Large intestine (tissue), 3 donors: ENCODE measurements around the gene ROS1. TPM values are rescaled to one million over a fixed set of nuclear protein-coding genes. Genes with fewer than 3 reads are reported as not detected.
"Not testable (repeated sequence)": the region's sequence is repeated elsewhere in the genome, so short reads cannot be mapped to it uniquely, and the experiment has no call there.

Source experiments
- DNase-seq, 2 donors: peaks; one replicate each; pipeline versions ENCODE4 v3.0.0 to v3.0.0-alpha.2; 2013
- H3K27ac ChIP-seq: one replicate; pipeline ENCODE4 v1.5.1; 2013; ENCODE audit warnings: low read length
- H3K27me3 ChIP-seq: 2 replicates; pipeline ENCODE4 v1.6.1; 2013; ENCODE audit warnings: low read length; ENCODE audit not compliant: control insufficient read depth, insufficient read depth
- H3K36me3 ChIP-seq: 2 replicates; pipeline ENCODE4 v1.6.1; 2013; ENCODE audit warnings: low read length; ENCODE audit not compliant: control insufficient read depth, insufficient read depth
- H3K4me1 ChIP-seq: one replicate; pipeline ENCODE4 v1.6.1; 2013; ENCODE audit warnings: low read length; ENCODE audit not compliant: control insufficient read depth, insufficient read depth
- H3K4me3 ChIP-seq: one replicate; pipeline ENCODE4 v1.5.1; 2013; ENCODE audit warnings: low read length
- H3K9me3 ChIP-seq: one replicate; pipeline ENCODE4 v1.6.1; 2013; ENCODE audit warnings: mild to moderate bottlenecking, low read depth, low read length, moderate library complexity; ENCODE audit not compliant: control insufficient read depth
- WGBS: methylation state at CpG from one replicate; pipeline ENCODE4 v1.1.5; 2013; ENCODE audit warnings: low lambda C conversion rate; ENCODE audit not compliant: insufficient coverage; 5-methylcytosine and 5-hydroxymethylcytosine counted together
- polyA plus RNA-seq: library from polyadenylated mRNA; unstranded; fragments of 120-200 nt; gene quantifications from one replicate; pipeline ENCODE4 v1.2.1, GENCODE V29; 2013

Gene ROS1
- polyA plus RNA-seq, 1 donor, result 1.6 TPM

DNA sequence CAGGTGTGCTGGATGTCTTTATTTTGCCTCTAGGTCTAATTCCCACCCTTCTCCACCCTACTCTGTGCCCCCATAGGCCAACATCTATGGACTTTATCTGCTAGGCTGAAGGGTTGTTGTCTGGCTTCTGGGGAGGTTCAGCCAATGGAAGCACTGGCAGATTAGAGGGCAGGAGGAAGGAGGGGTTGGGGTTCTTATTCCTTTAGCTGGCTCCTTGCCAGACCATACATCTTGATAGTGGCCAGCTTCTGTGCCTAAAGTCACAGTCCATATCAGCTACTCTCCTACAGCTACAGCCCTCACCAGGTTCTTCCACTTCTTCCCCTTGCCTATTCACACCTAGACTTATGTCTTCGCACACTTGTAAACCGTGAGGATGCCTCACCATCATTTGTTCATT is 41.1 kb downstream of the ROS1 start:
- Histone ChIP-seq H3K27ac (no peak overlapping the region), H3K4me1 (peaks cover 15% of the 10 kb centered on the region), H3K27me3 (no peaks in the 10 kb centered on the region), H3K9me3 (no peaks in the 10 kb centered on the region), H3K36me3 (no peaks in the 10 kb centered on the region), H3K4me3 (no peak overlapping the region)
- peak in 1 of 2 donors; percentile 33 for DNase-seq
- no CpG with 5 or more reads among the region's 2 CpGs for WGBS

DNA sequence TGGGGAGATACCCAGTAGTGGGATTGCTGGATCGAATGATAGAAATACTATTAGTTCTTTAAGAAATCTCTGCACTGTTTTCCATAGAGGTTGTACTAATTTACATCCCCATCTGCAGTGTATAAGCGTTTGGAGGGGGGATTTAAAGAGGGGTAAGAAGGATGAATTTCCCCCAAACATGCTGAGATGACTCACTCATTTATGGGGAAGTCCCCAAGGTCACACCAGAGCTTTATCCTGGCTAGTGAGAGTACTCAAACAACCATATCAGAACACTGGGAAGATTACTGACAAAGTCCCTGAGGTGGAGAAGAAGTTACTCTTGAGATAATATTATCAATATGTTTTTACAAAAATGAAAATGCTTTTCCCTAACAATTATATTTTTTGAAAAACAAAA is 44.0 kb downstream of the ROS1 start:
- no CpG with 5 or more reads among the region's 2 CpGs for WGBS
- no peaks in the 10 kb centered on the region for H3K27me3 ChIP-seq
- H3K36me3 ChIP-seq, result no peaks in the 10 kb centered on the region
- H3K27ac ChIP-seq, result no peak overlapping the region
- H3K4me1 ChIP-seq, result no peaks in the 10 kb centered on the region
- DNase-seq, result no peak
- no peak overlapping the region for H3K4me3 ChIP-seq
- no peaks in the 10 kb centered on the region for H3K9me3 ChIP-seq

DNA sequence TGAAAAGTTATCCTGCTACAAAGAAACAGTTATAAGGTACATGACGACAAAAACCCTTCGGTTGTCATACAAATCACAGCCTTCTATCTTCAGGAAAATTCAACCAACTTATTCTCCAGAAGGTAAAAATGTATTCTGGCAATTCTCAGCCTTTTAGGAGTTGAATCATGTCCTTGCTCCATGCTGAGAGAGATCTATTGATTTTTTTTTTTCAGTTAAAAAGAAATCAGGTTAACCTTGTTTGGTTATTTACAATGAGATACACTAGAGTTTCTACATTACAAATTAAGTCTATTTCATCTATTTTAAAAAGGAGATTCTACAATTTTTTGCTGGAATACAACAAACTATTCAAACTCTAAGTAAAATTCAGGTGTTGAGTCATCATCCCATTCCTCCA is 45.4 kb downstream of the ROS1 start:
- Histone ChIP-seq H3K27ac (no peak overlapping the region), H3K4me1 (no peaks in the 10 kb centered on the region), H3K36me3 (no peaks in the 10 kb centered on the region), H3K9me3 (peaks cover 1% of the 10 kb centered on the region), H3K4me3 (no peak overlapping the region), H3K27me3 (no peaks in the 10 kb centered on the region)
- DNase-seq, result no peak
- WGBS, result no CpG with 5 or more reads among the region's 2 CpGs

DNA sequence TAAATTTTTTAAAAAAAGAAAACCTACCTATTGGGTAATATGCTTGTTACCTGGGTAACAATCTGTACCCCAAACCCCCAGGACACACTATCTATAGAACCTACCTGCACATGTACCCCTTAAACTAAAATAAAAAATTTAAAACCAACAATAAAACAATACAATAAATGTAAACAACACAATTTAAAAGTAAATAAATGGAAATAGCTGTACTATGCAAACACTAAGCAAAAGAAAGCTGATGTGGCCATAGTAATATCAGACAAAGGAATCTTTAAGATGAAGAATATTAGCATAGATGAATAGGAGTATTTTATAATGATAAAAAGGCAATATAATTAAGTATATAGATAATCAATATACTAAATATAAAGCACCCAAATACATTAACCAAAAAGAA is 50.3 kb downstream of the ROS1 start:
- H3K27me3 ChIP-seq, result no peaks in the 10 kb centered on the region
- no peak overlapping the region for H3K27ac ChIP-seq
- H3K4me1 ChIP-seq, result no peaks in the 10 kb centered on the region
- no peak for DNase-seq
- peaks cover 10% of the 10 kb centered on the region for H3K9me3 ChIP-seq
- no peaks in the 10 kb centered on the region for H3K36me3 ChIP-seq
- no peak overlapping the region for H3K4me3 ChIP-seq

DNA sequence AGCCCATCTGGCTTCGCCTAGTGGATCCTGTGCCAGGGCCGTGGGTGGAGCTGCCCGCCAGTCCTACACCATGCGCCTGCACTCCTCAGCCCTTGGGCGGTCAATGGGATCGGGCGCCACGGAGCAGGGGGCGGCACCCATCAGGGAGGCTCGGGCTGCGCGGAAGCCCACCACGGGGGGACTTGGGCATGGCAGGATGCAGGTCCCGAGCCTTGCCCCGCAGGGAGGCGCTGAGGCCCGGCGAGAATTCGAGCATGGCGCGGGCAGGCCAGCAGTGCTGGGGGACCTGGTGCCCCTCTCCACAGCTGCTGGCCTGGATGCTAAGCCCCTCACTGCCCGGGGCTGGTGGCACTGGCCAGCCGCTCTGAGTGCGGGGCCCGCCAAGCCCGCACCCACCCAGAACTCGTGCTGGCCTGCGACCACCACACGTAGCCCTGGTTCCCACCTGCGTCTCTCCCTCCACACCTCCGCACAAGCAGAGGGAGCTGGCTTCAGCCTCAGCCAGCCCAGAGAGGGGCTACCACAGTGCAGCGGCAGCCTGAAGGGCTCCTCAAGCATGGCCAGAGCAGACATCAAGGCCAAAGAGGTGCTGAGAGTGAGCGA is 52.4 kb downstream of the ROS1 start:
- peaks cover 10% of the 10 kb centered on the region for H3K9me3 ChIP-seq
- no peak for DNase-seq
- WGBS, result no CpG with 5 or more reads among the region's 33 CpGs

DNA sequence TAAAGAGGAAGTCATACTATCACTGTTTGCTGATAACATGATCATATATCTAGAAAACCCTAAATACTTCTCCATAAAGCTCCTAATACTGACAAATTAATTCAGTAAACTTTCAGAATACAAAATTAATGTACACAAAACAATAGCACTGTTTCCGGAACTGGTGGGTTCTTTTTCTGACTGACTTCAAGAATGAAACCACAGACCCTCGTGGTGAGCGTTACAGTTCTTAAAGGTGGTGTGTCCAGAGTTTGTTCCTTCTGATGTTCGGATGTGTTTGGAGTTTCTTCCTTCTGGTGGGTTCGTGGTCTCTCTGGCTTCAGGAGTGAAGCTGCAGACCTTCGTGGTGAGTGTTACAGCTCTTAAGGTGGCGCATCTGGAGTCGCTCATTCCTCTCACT is 53.5 kb downstream of the ROS1 start:
- H3K27me3 ChIP-seq, H3K4me3 ChIP-seq, H3K27ac ChIP-seq, H3K4me1 ChIP-seq, DNase-seq, H3K36me3 ChIP-seq: not testable (repeated sequence)
- peaks cover 10% of the 10 kb centered on the region for H3K9me3 ChIP-seq
- no CpG with 5 or more reads among the region's 8 CpGs for WGBS

More for the DNA sequence above, 52.4 kb downstream of the ROS1 start:
- no peaks in the 10 kb centered on the region for H3K27me3 ChIP-seq
- no peak overlapping the region for H3K27ac ChIP-seq
- H3K4me1 ChIP-seq, result no peaks in the 10 kb centered on the region
- no peaks in the 10 kb centered on the region for H3K36me3 ChIP-seq
- H3K4me3 ChIP-seq, result no peak overlapping the region

DNA sequence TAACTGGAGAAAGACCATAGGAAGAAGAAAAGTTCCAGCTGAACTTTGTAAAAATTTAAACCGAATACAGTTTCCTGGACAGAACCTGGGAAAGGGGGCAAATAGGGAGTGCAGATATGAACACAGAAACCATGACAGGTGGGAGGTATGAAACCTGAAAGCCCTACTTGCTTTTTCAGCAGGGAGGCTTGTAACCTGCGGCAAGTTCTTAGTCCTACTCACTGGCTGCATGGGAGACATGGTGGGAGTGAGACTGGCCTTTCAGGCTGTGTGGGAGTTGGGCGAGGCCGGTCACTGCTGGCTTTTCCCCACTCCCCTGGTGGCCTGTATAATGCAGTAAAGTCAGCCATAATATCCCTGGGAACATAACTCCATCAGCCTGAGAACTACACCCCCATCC is 54.2 kb downstream of the ROS1 start:
- Histone ChIP-seq H3K4me1 (no peaks in the 10 kb centered on the region), H3K4me3 (no peak overlapping the region), H3K27ac (no peak overlapping the region), H3K27me3 (no peaks in the 10 kb centered on the region), H3K36me3 (no peaks in the 10 kb centered on the region), H3K9me3 (peaks cover 10% of the 10 kb centered on the region)
- DNase-seq, result no peak
- WGBS, result 100% methylated on average over 1 of the region's 4 CpGs

DNA sequence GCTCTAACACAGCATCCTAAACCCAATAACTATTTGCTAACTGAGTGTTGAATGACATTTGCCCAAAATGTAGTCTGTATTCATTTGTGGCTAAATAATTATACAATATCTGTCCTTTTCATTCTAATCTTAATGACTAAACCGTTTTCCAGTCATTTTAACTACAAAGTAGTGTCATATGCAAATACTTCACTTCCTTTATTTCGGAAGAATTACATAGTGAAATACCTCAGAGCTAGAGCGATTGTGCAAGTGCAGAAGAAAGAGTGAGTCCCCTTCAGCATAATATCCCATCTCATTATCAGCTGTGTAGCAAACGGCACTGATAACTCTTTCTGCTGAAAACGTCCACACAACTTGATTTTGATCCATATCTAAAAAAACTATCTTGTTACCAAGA is 66.2 kb downstream of the ROS1 start:
- Histone ChIP-seq H3K36me3 (no peaks in the 10 kb centered on the region), H3K4me3 (no peak overlapping the region), H3K4me1 (no peaks in the 10 kb centered on the region), H3K27ac (no peak overlapping the region), H3K27me3 (no peaks in the 10 kb centered on the region), H3K9me3 (no peaks in the 10 kb centered on the region)
- no peak for DNase-seq
- WGBS, result 71% methylated on average over 1 of the region's 5 CpGs

DNA sequence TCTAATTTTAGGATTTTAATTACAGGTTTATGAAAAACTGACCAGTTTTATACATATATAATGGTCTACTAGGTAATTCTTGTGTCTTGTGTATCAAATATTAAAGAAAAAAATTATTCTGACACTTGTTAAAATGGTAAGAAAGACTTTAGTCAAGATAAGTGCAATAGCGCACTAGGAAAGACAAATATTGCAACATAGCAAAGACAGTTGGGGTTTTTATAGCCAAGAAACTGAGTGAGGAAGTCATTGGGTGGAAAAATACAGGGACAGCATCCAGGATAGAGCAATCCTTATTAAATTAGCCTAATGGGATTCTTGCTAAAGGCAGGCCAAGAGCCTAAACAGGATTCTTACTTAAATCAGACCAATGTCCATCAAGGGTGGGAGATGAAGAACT is 71.1 kb downstream of the ROS1 start:
- H3K4me3 ChIP-seq, result no peak overlapping the region
- no peaks in the 10 kb centered on the region for H3K36me3 ChIP-seq
- H3K4me1 ChIP-seq, result peaks cover 16% of the 10 kb centered on the region
- H3K27ac ChIP-seq, result peak overlapping the region; percentile 27
- no peaks in the 10 kb centered on the region for H3K9me3 ChIP-seq
- 40% methylated on average over 1 of the region's 1 CpG for WGBS
- peak; percentile 34 to 69 for DNase-seq
- H3K27me3 ChIP-seq, result no peaks in the 10 kb centered on the region

DNA sequence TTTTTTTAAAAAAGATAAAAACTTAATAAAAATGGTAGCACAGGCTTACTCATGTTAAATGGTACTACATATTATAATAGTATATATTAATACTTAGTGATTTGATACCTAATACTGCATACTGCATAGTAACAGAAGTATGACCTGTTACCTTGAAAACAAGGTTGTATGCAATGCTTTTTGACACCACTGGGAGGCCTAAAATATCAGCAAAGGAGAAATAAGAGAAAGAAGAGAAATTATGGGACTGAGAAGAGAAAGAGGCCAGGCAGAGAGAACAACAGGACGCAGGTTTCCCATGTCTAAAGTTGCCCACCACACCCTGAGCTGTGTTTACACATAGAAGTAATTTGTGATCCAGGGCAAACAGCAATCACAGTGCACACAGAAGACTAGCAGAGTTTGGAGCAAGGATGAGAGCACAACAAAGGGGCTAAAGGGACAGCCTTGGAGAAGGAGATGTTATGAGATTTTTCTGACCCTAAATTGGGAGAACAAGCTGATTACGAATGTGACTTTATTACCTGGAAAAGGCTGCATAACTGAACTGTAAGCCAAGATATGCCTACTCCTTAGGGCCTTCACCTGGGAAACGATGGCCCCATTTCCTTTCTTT is 73.2 kb downstream of the ROS1 start:
- H3K4me1 ChIP-seq, result peaks cover 16% of the 10 kb centered on the region
- no peak overlapping the region for H3K4me3 ChIP-seq
- no peaks in the 10 kb centered on the region for H3K36me3 ChIP-seq
- WGBS, result 0% methylated on average over 1 of the region's 3 CpGs
- no peaks in the 10 kb centered on the region for H3K27me3 ChIP-seq
- peak overlapping the region; percentile 16 for H3K27ac ChIP-seq
- H3K9me3 ChIP-seq, result no peaks in the 10 kb centered on the region
- peak in 1 of 2 donors; percentile 42 for DNase-seq

DNA sequence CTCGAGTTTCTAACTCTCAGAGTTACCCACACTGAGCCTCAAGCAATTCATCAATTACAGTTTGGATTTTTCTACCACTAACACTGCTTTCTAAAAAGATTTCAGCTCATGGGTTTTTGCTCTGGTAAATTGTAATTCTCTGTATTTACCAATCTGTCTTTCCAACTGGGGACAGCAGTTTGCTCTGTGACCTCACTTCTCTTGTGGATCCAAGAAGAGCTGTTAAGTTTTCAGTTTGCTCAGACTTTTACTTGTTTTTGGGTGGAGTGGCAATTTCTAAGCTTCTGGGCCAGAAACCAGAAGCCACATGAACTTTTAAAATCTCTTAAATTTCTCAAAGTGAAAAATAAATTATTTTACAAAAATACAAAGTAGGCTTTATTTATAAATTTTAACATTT is 74.2 kb downstream of the ROS1 start:
- no peak overlapping the region for H3K27ac ChIP-seq
- H3K36me3 ChIP-seq, result no peaks in the 10 kb centered on the region
- WGBS, result no CpG with 5 or more reads among the region's 1 CpG
- H3K27me3 ChIP-seq, result no peaks in the 10 kb centered on the region
- no peak overlapping the region for H3K4me3 ChIP-seq
- no peaks in the 10 kb centered on the region for H3K9me3 ChIP-seq
- DNase-seq, result no peak
- peaks cover 16% of the 10 kb centered on the region for H3K4me1 ChIP-seq
